IMR-90 (cell line): ENCODE measurements around the gene ACY1. TPM values are rescaled to one million over a fixed set of nuclear protein-coding genes. Genes with fewer than 3 reads are reported as not detected.
A peak's percentile ranks its signal among the peaks of the same experiment; 100 is the strongest.

ENCODE experiments used
- ATAC-seq: fragments of 200-7000 bp; cut with Tn5 transposase; 2 replicates; pipeline ENCODE4 v1.9.1; 2020; ENCODE audit warnings: low read depth, mild to moderate bottlenecking, moderate library complexity
- BruUV-seq: library from RNA; stranded (reverse); fragments of 400-500 nt; replicated peaks from 2 replicates; lab custom pipeline; 2021; lab: Mats Ljungman, UMichigan
- CTCF ChIA-PET: fragments of 300-600 bp; formaldehyde crosslinking; extraction: SDS; loops from one replicate; lab custom pipeline; 2021; ENCODE audit warnings: antibody characterized with exemption; lab: Yijun Ruan, JAX
- POLR2A ChIA-PET: fragments of 300-600 bp; sonication (Branson Sonifier 250); formaldehyde crosslinking; loops from one replicate; lab custom pipeline; 2022; ENCODE audit warnings: antibody characterized with exemption; ENCODE audit not compliant: unreplicated experiment; lab: Charles Lee
- DNase-seq: peaks from one replicate; pipeline ENCODE4 v3.0.0; 2013
- H2AFZ ChIP-seq: replicated peaks from 2 replicates; pipeline ENCODE3; 2013; ENCODE audit warnings: low read length, mild to moderate bottlenecking; ENCODE audit not compliant: poor library complexity
- H2AK5ac ChIP-seq: 2 replicates; pipeline ENCODE4 v1.6.1; 2013; ENCODE audit warnings: low read depth, low read length, inconsistent platforms
- H2AK9ac ChIP-seq: replicated peaks from 2 replicates; pipeline ENCODE3; 2013; ENCODE audit warnings: mild to moderate bottlenecking, low read depth, low read length, moderate library complexity; ENCODE audit not compliant: poor library complexity
- H2BK120ac ChIP-seq: 2 replicates; pipeline ENCODE4 v1.6.1; 2013; ENCODE audit warnings: low read depth, low read length, inconsistent platforms
- H2BK15ac ChIP-seq: 3 replicates; pipeline ENCODE4 v1.6.1; 2013; ENCODE audit warnings: low read depth, low read length, inconsistent platforms
- H2BK20ac ChIP-seq: 2 replicates; pipeline ENCODE4 v1.6.1; 2013; ENCODE audit warnings: low read depth, mild to moderate bottlenecking, inconsistent platforms, low read length, moderate library complexity
- H2BK5ac ChIP-seq: 2 replicates; pipeline ENCODE4 v1.6.1; 2013; ENCODE audit warnings: mild to moderate bottlenecking, low read depth, low read length, inconsistent platforms; ENCODE audit not compliant: poor library complexity, severe bottlenecking
- H3K14ac ChIP-seq: replicated peaks from 2 replicates; pipeline ENCODE4 v1.6.1; 2013; ENCODE audit warnings: low read depth, low read length, inconsistent platforms
- H3K18ac ChIP-seq: 2 replicates; pipeline ENCODE4 v1.6.1; 2013; ENCODE audit warnings: low read depth, low read length, control low read depth
- H3K23ac ChIP-seq: 2 replicates; pipeline ENCODE4 v1.6.1; 2013; ENCODE audit warnings: low read depth, low read length, inconsistent platforms
- H3K27ac ChIP-seq: 2 replicates; pipeline ENCODE4 v1.5.1; 2013; ENCODE audit warnings: mild to moderate bottlenecking, control low read depth, low read length; ENCODE audit not compliant: insufficient read depth
- H3K27me3 ChIP-seq: 2 replicates; pipeline ENCODE4 v1.6.1; 2013; ENCODE audit warnings: low read length; ENCODE audit not compliant: control insufficient read depth, insufficient read depth
- H3K36me3 ChIP-seq: 2 replicates; pipeline ENCODE4 v1.6.1; 2013; ENCODE audit warnings: low read length, mixed read lengths; ENCODE audit not compliant: control insufficient read depth, insufficient read depth
- H3K4ac ChIP-seq: 2 replicates; pipeline ENCODE4 v1.6.1; 2013; ENCODE audit warnings: low read depth, low read length, inconsistent platforms
- H3K4me1 ChIP-seq: 2 replicates; pipeline ENCODE4 v1.6.1; 2013; ENCODE audit warnings: low read length, mixed read lengths; ENCODE audit not compliant: control insufficient read depth, insufficient read depth
- H3K4me2 ChIP-seq: 2 replicates; pipeline ENCODE4 v1.6.1; 2013; ENCODE audit warnings: low read depth, mild to moderate bottlenecking, control low read depth, low read length, moderate library complexity
- H3K4me3 ChIP-seq: 2 replicates; pipeline ENCODE4 v1.5.1; 2013; ENCODE audit warnings: low read depth, mild to moderate bottlenecking, control low read depth, low read length, moderate library complexity; ENCODE audit not compliant: insufficient read depth
- H3K56ac ChIP-seq: 2 replicates; pipeline ENCODE4 v1.6.1; 2013; ENCODE audit warnings: low read length, inconsistent platforms; ENCODE audit not compliant: insufficient read depth; ENCODE audit errors: extremely low read depth
- H3K79me1 ChIP-seq, 2 experiments: 2 replicates each; pipeline ENCODE4 v1.6.1; 2013; ENCODE audit warnings: low read length in 2 of 2, inconsistent platforms in 1 of 2, low read depth in 1 of 2
- H3K9ac ChIP-seq: 2 replicates; pipeline ENCODE4 v1.6.1; 2013; ENCODE audit warnings: low read depth, low read length, control low read depth
- H3K9me1 ChIP-seq: 2 replicates; pipeline ENCODE4 v1.6.1; 2013; ENCODE audit warnings: low read length, inconsistent platforms; ENCODE audit not compliant: insufficient read depth
- H3K9me3 ChIP-seq: 2 replicates; pipeline ENCODE4 v1.6.1; 2013; ENCODE audit warnings: low read length; ENCODE audit not compliant: control insufficient read depth, insufficient read depth
- H4K20me1 ChIP-seq: 2 replicates; pipeline ENCODE4 v1.6.1; 2013; ENCODE audit warnings: low read length, inconsistent platforms; ENCODE audit not compliant: insufficient read depth
- H4K5ac ChIP-seq: 2 replicates; pipeline ENCODE4 v1.6.1; 2013; ENCODE audit warnings: mild to moderate bottlenecking, low read depth, low read length, control low read depth
- H4K8ac ChIP-seq, 2 experiments: 2 replicates each; pipeline ENCODE4 v1.6.1; 2013; ENCODE audit warnings: low read depth in 2 of 2, low read length in 2 of 2, control low read depth in 1 of 2, inconsistent platforms in 1 of 2
- H4K91ac ChIP-seq: 2 replicates; pipeline ENCODE4 v1.6.1; 2013; ENCODE audit warnings: low read depth, low read length, inconsistent platforms; ENCODE audit not compliant: insufficient read depth
- whole genome bisulfite sequencing, 2 experiments: methylation state at CpG; one replicate each; pipeline versions ENCODE4 v1.1.5 to v1.1.7; 2013; ENCODE audit warnings: missing lambda C conversion rate in 2 of 2; ENCODE audit not compliant: insufficient read length in 1 of 2; ENCODE audit errors: extremely low coverage in 2 of 2; 5-methylcytosine and 5-hydroxymethylcytosine counted together
- dilution Hi-C: fragments of 300-500 bp; cut with HindIII; formaldehyde crosslinking; loops from one replicate; pipeline ENCODE4 v1.14.3; 2018; ENCODE audit warnings: low sequenced_read_pairs; ENCODE audit not compliant: unreplicated experiment
- in situ Hi-C: fragments of 300-500 bp; cut with MboI; formaldehyde crosslinking; loops from 3 replicates; pipeline ENCODE4 v1.14.3; 2019; ENCODE audit warnings: low sequenced_read_pairs, inconsistent platforms, mixed read lengths
- intact Hi-C: fragments of 100-400 bp; cut with micrococcal nuclease; formaldehyde crosslinking; loops from 2 replicates; pipeline ENCODE4 v1.10.0; 2022
- polyA plus RNA-seq, 3 experiments: library from polyadenylated mRNA; depleted of rRNA; stranded (reverse); fragments of >200 nt; gene quantifications; 2 replicates each; pipeline ENCODE4 v1.2.3, GENCODE V29; 2012; ENCODE audit warnings: low replicate concordance in 1 of 3
- total RNA-seq: library from RNA; depleted of rRNA; stranded (reverse); fragments of >200 nt; gene quantifications from 2 replicates; pipeline ENCODE4 v1.2.3, GENCODE V29; 2012
- TF ChIP-seq, protein P1 (sequence below): fragments of 150-350 bp; IDR thresholded peaks from 2 replicates; pipeline ENCODE4 v1.6.1; 2016; ENCODE audit warnings: low read depth, mild to moderate bottlenecking, low read length, moderate library complexity, borderline replicate concordance

The ACY1 gene
- total and polyA plus RNA-seq, 2 of the 4 experiments (the other 2 are of a cell fraction): 22.0 to 47.1 TPM

GRCh38 chr3:52029053-52029452 lies 45.7 kb downstream of the ACY1 start:
- DNase-seq (no peak), ATAC-seq (no peak)
- H4K5ac ChIP-seq: no peak overlapping the region
- H3K36me3 ChIP-seq: no peaks in the 10 kb centered on the region
- BruUV-seq: no TSS peak
- no peak overlapping the region for H2BK15ac ChIP-seq
- H2BK120ac ChIP-seq: no peak overlapping the region
- H2AK5ac ChIP-seq: no peak overlapping the region
- H3K18ac ChIP-seq: no peak overlapping the region
- H3K14ac ChIP-seq: no peak overlapping the region
- no peaks in the 10 kb centered on the region for H3K79me1 ChIP-seq
- H3K4me1 ChIP-seq: no peaks in the 10 kb centered on the region
- WGBS, 2 experiments: 42% methylated on average over 6 of the region's 9 CpGs; no CpG with 5 or more reads in 1 of the 2 experiments
- no peak overlapping the region for H3K9ac ChIP-seq
- no peak overlapping the region for H2BK5ac ChIP-seq
- H3K4me2 ChIP-seq: no peak overlapping the region
- ChIA-PET POLR2A (no interaction called here), CTCF (interaction anchor here (0.6 kb wide), 1 partner anchor 95 kb away, joined by 3 read pairs; no protein-coding TSS in a partner anchor)
- TF ChIP-seq, protein P1, sequence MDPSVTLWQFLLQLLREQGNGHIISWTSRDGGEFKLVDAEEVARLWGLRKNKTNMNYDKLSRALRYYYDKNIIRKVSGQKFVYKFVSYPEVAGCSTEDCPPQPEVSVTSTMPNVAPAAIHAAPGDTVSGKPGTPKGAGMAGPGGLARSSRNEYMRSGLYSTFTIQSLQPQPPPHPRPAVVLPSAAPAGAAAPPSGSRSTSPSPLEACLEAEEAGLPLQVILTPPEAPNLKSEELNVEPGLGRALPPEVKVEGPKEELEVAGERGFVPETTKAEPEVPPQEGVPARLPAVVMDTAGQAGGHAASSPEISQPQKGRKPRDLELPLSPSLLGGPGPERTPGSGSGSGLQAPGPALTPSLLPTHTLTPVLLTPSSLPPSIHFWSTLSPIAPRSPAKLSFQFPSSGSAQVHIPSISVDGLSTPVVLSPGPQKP: no peak
- H4K20me1 ChIP-seq: no peaks in the 10 kb centered on the region
- intact Hi-C loops: no loop called here
- H3K27ac ChIP-seq: no peak overlapping the region
- H2AFZ ChIP-seq: peak overlapping the region; percentile 34
- no peak overlapping the region for H3K23ac ChIP-seq
- H2AK9ac ChIP-seq: peak overlapping the region; percentile 85
- H3K4me3 ChIP-seq: no peak overlapping the region
- no peaks in the 10 kb centered on the region for H3K9me1 ChIP-seq
- no peaks in the 10 kb centered on the region; the same call in 1 of the 2 replicates for H3K27me3 ChIP-seq
- no peak overlapping the region for H2BK20ac ChIP-seq
- H4K8ac ChIP-seq: no peak overlapping the region
- H3K4ac ChIP-seq: no peak overlapping the region
- dilution Hi-C loops: no loop called here
- no peaks in the 10 kb centered on the region for H3K9me3 ChIP-seq
- in situ Hi-C loops: no loop called here
- no peak overlapping the region for H4K91ac ChIP-seq
- H3K56ac ChIP-seq: no peak overlapping the region
